ENCODE data around the gene RGL1.

DNA sequence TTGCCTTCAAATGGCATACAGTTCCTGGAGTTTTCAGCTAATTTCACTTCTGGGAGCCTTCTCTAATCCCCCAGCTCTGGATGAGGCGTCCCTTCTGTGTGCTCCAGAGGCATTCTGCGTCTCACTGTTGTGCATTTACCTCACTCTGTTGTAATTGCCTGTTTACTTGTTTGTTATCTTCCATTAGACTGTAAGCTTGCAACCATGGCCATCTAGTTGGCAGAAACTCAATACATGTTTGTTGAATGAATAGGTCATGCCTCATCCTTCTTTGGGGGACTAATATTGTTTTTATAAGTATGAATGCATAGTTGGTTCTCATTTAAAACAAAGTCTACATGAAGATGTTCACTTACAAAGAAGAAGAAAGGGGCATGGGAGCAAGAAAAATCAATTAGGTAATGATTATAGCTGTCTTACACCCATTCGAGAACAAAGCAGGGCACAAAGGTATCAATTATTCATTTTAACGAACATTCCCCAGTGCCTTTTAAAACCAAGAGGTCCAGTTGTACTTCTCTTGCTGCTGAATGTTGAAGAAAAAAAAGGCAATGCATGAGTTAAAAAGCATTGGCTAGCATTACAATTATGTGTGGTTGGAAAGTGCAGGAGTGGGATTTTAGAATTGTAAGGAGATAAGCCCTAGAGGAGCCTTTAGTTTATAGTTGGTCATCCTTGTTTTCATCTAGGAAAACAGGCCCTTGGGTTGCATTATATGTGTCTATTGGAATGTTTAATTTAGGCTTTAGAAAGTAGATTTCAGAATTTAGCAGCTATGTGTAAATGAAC lies 6.0 kb downstream of the RGL1 start:
- TF ChIP-seq, protein P1, sequence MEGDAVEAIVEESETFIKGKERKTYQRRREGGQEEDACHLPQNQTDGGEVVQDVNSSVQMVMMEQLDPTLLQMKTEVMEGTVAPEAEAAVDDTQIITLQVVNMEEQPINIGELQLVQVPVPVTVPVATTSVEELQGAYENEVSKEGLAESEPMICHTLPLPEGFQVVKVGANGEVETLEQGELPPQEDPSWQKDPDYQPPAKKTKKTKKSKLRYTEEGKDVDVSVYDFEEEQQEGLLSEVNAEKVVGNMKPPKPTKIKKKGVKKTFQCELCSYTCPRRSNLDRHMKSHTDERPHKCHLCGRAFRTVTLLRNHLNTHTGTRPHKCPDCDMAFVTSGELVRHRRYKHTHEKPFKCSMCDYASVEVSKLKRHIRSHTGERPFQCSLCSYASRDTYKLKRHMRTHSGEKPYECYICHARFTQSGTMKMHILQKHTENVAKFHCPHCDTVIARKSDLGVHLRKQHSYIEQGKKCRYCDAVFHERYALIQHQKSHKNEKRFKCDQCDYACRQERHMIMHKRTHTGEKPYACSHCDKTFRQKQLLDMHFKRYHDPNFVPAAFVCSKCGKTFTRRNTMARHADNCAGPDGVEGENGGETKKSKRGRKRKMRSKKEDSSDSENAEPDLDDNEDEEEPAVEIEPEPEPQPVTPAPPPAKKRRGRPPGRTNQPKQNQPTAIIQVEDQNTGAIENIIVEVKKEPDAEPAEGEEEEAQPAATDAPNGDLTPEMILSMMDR (IDR thresholded peaks at IDR 0.05): no peak
- no peak for TF ChIP-seq POLR2A (IDR thresholded peaks at IDR 0.05)

Measured in lower leg skin (tissue), 3 donors.